ENCODE measurements around the gene ATOH8. TPM values are rescaled to one million over a fixed set of nuclear protein-coding genes. Genes with fewer than 3 reads are reported as not detected.
A peak's percentile ranks its signal among the peaks of the same experiment; 100 is the strongest.

Gene ATOH8
- total and polyA plus RNA-seq, 12 donors: 8.7 to 45.9 (median 17.8) TPM

DNA sequence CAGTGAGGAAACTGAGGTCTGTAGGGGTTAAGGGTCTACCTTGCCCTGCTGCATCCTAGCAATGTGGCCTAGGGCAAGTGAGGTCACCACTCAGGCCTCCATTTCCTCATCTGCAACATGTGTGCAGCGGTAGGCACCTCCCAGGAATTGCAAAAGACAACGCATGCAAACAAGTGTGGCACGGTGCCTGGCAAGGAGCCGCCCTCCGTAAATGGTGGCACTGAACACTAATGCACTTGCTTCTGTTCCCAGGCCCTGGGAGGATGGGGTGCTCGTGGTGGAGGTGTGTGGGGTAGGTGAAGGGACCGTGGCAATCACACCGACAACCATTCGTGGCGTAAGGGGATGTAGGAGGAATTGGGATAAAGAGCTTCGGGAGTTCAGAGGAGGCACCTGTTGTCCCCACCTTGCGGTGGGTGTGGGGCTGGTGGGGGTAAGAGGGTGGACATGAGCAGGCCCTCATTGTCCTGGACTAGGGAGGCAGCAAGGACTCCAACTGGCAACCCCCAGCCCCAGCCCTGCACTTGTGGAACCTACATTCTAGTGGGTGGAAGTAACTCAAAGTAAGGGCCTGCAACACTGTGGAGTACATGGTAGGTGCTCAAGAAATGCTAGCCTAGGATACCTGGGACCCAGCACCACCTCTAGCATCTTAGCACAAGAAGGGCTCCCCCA, 26.0 kb downstream of the ATOH8 start:
- Histone ChIP-seq H3K4me1 (peaks cover 28 to 72% (median 60%) of the 10 kb centered on the region in 9 donors), H3K27ac (peak overlapping the region in 5 of 10 donors; percentile 20 to 94 (median 87)), H3K36me3 (peaks cover 0 to 47% (median 3%) of the 10 kb centered on the region in 9 donors), H3K9me3 (no peaks in the 10 kb centered on the region), H3K4me3 (no peak overlapping the region), H3K27me3 (no peaks in the 10 kb centered on the region)
- no peak for ATAC-seq
- WGBS, 2 donors: 87 to 89% methylated on average over 12 of the region's 12 CpGs
- TF ChIP-seq, protein P1, sequence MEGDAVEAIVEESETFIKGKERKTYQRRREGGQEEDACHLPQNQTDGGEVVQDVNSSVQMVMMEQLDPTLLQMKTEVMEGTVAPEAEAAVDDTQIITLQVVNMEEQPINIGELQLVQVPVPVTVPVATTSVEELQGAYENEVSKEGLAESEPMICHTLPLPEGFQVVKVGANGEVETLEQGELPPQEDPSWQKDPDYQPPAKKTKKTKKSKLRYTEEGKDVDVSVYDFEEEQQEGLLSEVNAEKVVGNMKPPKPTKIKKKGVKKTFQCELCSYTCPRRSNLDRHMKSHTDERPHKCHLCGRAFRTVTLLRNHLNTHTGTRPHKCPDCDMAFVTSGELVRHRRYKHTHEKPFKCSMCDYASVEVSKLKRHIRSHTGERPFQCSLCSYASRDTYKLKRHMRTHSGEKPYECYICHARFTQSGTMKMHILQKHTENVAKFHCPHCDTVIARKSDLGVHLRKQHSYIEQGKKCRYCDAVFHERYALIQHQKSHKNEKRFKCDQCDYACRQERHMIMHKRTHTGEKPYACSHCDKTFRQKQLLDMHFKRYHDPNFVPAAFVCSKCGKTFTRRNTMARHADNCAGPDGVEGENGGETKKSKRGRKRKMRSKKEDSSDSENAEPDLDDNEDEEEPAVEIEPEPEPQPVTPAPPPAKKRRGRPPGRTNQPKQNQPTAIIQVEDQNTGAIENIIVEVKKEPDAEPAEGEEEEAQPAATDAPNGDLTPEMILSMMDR (IDR thresholded peaks at IDR 0.05): no peak
- intact Hi-C loops (cut with DNase I): no loop called here
- DNase-seq: no peak

DNA sequence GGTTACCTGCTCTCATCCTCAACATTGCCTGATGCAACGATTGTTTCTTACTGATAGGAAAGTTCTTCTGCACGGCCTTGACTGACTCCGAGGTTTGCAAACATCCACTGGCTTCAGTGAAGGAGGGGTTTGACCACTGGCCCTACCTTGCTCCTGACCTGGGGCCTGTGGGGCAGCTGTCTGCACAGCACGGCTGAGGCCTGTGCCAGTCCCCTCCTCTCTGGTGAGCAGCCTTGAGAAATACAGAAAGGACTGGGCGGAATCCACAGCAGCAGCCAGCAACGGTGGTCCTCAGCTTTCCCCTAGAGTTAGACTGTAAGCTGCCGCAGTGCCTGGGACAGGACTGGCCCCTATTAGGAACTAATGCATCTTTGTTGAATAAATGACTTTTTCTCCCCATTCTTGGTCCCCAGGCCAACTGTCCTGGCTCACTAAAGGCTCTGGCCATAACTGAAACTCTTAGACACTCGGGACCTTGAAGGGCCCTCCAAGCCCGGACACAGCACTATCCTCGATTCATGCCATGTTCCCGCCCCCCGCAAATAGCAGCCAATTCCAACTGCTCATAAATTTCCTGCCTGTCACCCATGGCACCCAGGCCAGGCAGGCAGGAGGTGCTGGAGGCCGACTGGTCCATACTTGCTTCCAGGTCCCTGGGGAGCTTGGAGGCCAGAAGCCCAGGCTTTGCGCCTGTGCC, 26.7 kb downstream of the ATOH8 start:
- intact Hi-C loops (cut with DNase I): no loop called here
- Histone ChIP-seq H3K4me1 (peaks cover 32 to 72% (median 59%) of the 10 kb centered on the region in 9 donors), H3K27me3 (no peaks in the 10 kb centered on the region), H3K36me3 (peaks cover 0 to 54% (median 3%) of the 10 kb centered on the region in 9 donors), H3K9me3 (no peaks in the 10 kb centered on the region), H3K27ac (peak overlapping the region in 1 of 10 donors; percentile 13), H3K4me3 (no peak overlapping the region)
- TF ChIP-seq, protein P1 (IDR thresholded peaks at IDR 0.05): no peak
- 74 to 79% methylated on average over 14 of the region's 14 CpGs for WGBS, 2 donors
- no peak for DNase-seq
- ATAC-seq: no peak

DNA sequence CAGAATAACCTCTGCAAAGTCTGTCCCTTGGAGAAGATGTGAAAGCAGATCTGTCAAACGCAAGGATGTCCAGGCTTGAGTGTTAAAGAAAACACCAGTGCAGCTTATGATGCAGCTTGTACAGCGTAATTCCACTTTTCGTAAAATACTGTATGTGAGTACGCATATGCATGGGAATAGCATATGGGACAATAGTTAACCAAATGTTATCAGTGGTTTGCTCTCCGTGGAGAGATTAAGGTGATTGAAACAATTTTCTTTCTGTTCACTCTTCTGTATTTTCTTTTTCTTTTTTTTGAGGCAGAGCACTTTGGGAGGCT, 27.2 kb downstream of the ATOH8 start:
- Histone ChIP-seq H3K27ac (peak overlapping the region in 1 of 10 donors; percentile 13), H3K4me3 (no peak overlapping the region), H3K27me3 (no peaks in the 10 kb centered on the region), H3K4me1 (peaks cover 36 to 72% (median 59%) of the 10 kb centered on the region in 9 donors), H3K9me3 (no peaks in the 10 kb centered on the region), H3K36me3 (peaks cover 0 to 56% (median 3%) of the 10 kb centered on the region in 9 donors)
- ATAC-seq (no peak), DNase-seq (no peak)
- intact Hi-C loops (cut with DNase I): no loop called here
- TF ChIP-seq, protein P1 (IDR thresholded peaks at IDR 0.05): no peak
- WGBS, 2 donors: 75 to 86% methylated on average over 5 of the region's 5 CpGs

DNA sequence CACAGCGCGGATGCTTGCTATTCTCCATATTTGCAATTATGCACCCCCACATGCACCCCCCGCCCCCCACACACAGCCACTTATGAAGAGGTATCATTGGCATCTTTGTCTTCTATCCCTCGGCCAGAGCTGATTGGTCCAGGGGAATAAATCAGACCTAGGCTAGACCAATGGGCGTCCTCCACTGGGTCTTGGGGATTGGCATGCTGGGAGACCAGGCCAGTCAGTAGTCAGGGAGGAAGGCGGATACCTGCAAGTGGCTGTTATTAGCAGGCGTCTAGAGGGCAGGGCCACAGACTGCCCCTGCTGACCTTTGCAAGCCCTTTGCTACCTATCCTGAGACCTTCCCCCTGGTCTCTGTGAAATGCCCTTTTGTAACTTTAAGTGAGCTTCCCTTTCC, 30.0 kb downstream of the ATOH8 start:
- Histone ChIP-seq H3K4me1 (peaks cover 17 to 64% (median 40%) of the 10 kb centered on the region in 9 donors), H3K27ac (no peak overlapping the region), H3K36me3 (peaks cover 0 to 82% (median 9%) of the 10 kb centered on the region in 9 donors), H3K9me3 (no peaks in the 10 kb centered on the region), H3K27me3 (no peaks in the 10 kb centered on the region), H3K4me3 (no peak overlapping the region)
- TF ChIP-seq, protein P1 (IDR thresholded peaks at IDR 0.05): no peak
- intact Hi-C loops (cut with DNase I): no loop called here
- WGBS, 2 donors: 94% methylated on average over 7 of the region's 7 CpGs
- DNase-seq: no peak
- no peak for ATAC-seq
